ENCODE measurements around the gene RPRD2.

Gene RPRD2

GRCh38 chr1:150514260-150514659, 150.3 kb downstream of the RPRD2 start:
- no peak for DNase-seq (ENCODE audit: extremely low read depth, low read depth)

GRCh38 chr1:150514913-150515327, 151.0 kb downstream of the RPRD2 start:
- no peak for DNase-seq (ENCODE audit: extremely low read depth, low read depth)
- TF ChIP-seq CTCF (IDR thresholded peaks at IDR 0.05; ENCODE audit: low read depth, low read length) = no peak

More at GRCh38 chr1:150514260-150514659, 150.3 kb downstream of the RPRD2 start:
- TF ChIP-seq CTCF (IDR thresholded peaks at IDR 0.05; ENCODE audit: low read depth, low read length) = no peak

- DNase-seq (ENCODE audit: extremely low read depth, low read depth) = peak; percentile 90
- TF ChIP-seq CTCF (IDR thresholded peaks at IDR 0.05; ENCODE audit: low read depth, low read length) = no peak
Observed at GRCh38 chr1:150515328-150516049, 151.5 kb downstream of the RPRD2 start, which contains the start of gene FALEC. TSS of gene FALEC (plus strand) at chr1:150515752.

GRCh38 chr1:150516050-150516591, 152.2 kb downstream of the RPRD2 start:
- TF ChIP-seq CTCF (IDR thresholded peaks at IDR 0.05; ENCODE audit: low read depth, low read length) = no peak
- no peak for DNase-seq (ENCODE audit: extremely low read depth, low read depth)

GRCh38 chr1:150516616-150517015, 152.7 kb downstream of the RPRD2 start:
- DNase-seq (ENCODE audit: extremely low read depth, low read depth) = no peak
- TF ChIP-seq CTCF (IDR thresholded peaks at IDR 0.05; ENCODE audit: low read depth, low read length) = no peak

- no peak for DNase-seq (ENCODE audit: extremely low read depth, low read depth)
- TF ChIP-seq CTCF (IDR thresholded peaks at IDR 0.05; ENCODE audit: low read depth, low read length) = no peak
Observed at GRCh38 chr1:150521196-150521968, 157.4 kb downstream of the RPRD2 start.

- no peak for DNase-seq (ENCODE audit: extremely low read depth, low read depth)
- no peak for TF ChIP-seq CTCF (IDR thresholded peaks at IDR 0.05; ENCODE audit: low read depth, low read length)
Observed at GRCh38 chr1:150525348-150525747, 161.4 kb downstream of the RPRD2 start.
